HEK293 (cell line): ENCODE measurements around the gene IFT80.

Experiments used
- HOXA7 ChIP-seq: sonication (generic); formaldehyde crosslinking; IDR thresholded peaks from 2 replicates; pipeline ENCODE4 v1.8.1; 2022; ENCODE audit warnings: missing genetic modification reagents, borderline replicate concordance
- TCF7L2 ChIP-seq: IDR thresholded peaks from 2 replicates; pipeline ENCODE4 v1.6.1; 2011; ENCODE audit warnings: low read depth, mild to moderate bottlenecking, inconsistent platforms, low read length, moderate library complexity, borderline replicate concordance
- YY1 ChIP-seq: fragments of 450-650 bp; formaldehyde crosslinking; IDR thresholded peaks from 2 replicates; pipeline ENCODE4 v1.5.1; 2018; ENCODE audit warnings: missing biosample characterization, missing genetic modification characterization
- ZNF121 ChIP-seq: fragments of 450-650 bp; formaldehyde crosslinking; IDR thresholded peaks from 2 replicates; pipeline ENCODE4 v1.5.1; 2016; ENCODE audit warnings: missing biosample characterization, missing genetic modification characterization
- ZNF133 ChIP-seq: fragments of 450-650 bp; formaldehyde crosslinking; IDR thresholded peaks from 2 replicates; pipeline ENCODE4 v1.5.1; 2016; ENCODE audit warnings: missing biosample characterization, missing genetic modification characterization
- ZNF174 ChIP-seq: fragments of 450-650 bp; formaldehyde crosslinking; IDR thresholded peaks from 2 replicates; pipeline ENCODE4 v1.5.0; 2017; ENCODE audit warnings: missing biosample characterization, mild to moderate bottlenecking, missing genetic modification characterization
- ZNF433 ChIP-seq: fragments of 450-650 bp; formaldehyde crosslinking; IDR thresholded peaks from 2 replicates; pipeline ENCODE4 v1.5.1; 2016; ENCODE audit warnings: missing biosample characterization, missing genetic modification characterization, low read depth
- ZNF664 ChIP-seq: fragments of 450-650 bp; formaldehyde crosslinking; IDR thresholded peaks from 2 replicates; pipeline ENCODE4 v1.5.1; 2016; ENCODE audit warnings: missing biosample characterization, missing genetic modification characterization
- ZSCAN23 ChIP-seq: fragments of 450-650 bp; formaldehyde crosslinking; IDR thresholded peaks from 2 replicates; pipeline ENCODE4 v1.5.1; 2016; ENCODE audit warnings: missing biosample characterization, missing genetic modification characterization
- TF ChIP-seq, protein P1 (sequence below): fragments of 450-650 bp; formaldehyde crosslinking; IDR thresholded peaks from 2 replicates; pipeline ENCODE4 v1.5.1; 2016; ENCODE audit warnings: missing biosample characterization, missing genetic modification characterization
- TF ChIP-seq, protein P2 (sequence below): fragments of 450-650 bp; formaldehyde crosslinking; IDR thresholded peaks from 2 replicates; pipeline ENCODE4 v1.5.1; 2017; ENCODE audit warnings: missing biosample characterization, mild to moderate bottlenecking, missing genetic modification characterization, moderate library complexity
- TF ChIP-seq, protein P3 (sequence below): fragments of 450-650 bp; formaldehyde crosslinking; IDR thresholded peaks from 2 replicates; pipeline ENCODE4 v1.5.1; 2016; ENCODE audit warnings: missing biosample characterization, missing genetic modification characterization

DNA sequence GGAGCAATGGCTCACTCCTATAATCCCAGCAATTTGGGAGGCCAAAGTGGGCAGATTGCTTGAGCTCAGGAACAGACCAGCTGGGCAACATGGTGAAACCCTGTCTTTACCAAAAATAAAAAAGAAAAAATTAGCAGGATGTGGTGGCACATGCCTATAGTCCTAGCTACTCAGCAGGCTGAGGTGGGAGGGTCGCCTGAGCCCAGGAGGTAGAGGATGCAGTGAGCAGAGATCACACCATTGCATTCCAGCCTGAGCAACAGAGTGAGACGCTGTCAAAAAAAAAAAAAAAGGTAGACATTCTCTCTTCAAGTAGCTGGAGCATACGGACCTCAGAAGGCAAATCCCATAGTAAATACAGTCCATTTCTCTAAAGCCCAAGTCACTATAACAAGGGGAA, 180.9 kb downstream of the IFT80 start:
- TF ChIP-seq, protein P1, sequence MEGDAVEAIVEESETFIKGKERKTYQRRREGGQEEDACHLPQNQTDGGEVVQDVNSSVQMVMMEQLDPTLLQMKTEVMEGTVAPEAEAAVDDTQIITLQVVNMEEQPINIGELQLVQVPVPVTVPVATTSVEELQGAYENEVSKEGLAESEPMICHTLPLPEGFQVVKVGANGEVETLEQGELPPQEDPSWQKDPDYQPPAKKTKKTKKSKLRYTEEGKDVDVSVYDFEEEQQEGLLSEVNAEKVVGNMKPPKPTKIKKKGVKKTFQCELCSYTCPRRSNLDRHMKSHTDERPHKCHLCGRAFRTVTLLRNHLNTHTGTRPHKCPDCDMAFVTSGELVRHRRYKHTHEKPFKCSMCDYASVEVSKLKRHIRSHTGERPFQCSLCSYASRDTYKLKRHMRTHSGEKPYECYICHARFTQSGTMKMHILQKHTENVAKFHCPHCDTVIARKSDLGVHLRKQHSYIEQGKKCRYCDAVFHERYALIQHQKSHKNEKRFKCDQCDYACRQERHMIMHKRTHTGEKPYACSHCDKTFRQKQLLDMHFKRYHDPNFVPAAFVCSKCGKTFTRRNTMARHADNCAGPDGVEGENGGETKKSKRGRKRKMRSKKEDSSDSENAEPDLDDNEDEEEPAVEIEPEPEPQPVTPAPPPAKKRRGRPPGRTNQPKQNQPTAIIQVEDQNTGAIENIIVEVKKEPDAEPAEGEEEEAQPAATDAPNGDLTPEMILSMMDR (tag by site-specific recombination) = no peak
- no peak for TF ChIP-seq TCF7L2
- no peak for TF ChIP-seq YY1 (tag by site-specific recombination)
- TF ChIP-seq ZNF174 = no peak
- TF ChIP-seq ZNF121 = no peak
- TF ChIP-seq HOXA7 (CRISPR knock-in tag) = no peak
- no peak for TF ChIP-seq ZSCAN23
- TF ChIP-seq, protein P2, sequence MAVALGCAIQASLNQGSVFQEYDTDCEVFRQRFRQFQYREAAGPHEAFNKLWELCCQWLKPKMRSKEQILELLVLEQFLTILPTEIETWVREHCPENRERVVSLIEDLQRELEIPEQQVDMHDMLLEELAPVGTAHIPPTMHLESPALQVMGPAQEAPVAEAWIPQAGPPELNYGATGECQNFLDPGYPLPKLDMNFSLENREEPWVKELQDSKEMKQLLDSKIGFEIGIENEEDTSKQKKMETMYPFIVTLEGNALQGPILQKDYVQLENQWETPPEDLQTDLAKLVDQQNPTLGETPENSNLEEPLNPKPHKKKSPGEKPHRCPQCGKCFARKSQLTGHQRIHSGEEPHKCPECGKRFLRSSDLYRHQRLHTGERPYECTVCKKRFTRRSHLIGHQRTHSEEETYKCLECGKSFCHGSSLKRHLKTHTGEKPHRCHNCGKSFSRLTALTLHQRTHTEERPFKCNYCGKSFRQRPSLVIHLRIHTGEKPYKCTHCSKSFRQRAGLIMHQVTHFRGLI (tag by site-specific recombination) = no peak
- TF ChIP-seq, protein P3, sequence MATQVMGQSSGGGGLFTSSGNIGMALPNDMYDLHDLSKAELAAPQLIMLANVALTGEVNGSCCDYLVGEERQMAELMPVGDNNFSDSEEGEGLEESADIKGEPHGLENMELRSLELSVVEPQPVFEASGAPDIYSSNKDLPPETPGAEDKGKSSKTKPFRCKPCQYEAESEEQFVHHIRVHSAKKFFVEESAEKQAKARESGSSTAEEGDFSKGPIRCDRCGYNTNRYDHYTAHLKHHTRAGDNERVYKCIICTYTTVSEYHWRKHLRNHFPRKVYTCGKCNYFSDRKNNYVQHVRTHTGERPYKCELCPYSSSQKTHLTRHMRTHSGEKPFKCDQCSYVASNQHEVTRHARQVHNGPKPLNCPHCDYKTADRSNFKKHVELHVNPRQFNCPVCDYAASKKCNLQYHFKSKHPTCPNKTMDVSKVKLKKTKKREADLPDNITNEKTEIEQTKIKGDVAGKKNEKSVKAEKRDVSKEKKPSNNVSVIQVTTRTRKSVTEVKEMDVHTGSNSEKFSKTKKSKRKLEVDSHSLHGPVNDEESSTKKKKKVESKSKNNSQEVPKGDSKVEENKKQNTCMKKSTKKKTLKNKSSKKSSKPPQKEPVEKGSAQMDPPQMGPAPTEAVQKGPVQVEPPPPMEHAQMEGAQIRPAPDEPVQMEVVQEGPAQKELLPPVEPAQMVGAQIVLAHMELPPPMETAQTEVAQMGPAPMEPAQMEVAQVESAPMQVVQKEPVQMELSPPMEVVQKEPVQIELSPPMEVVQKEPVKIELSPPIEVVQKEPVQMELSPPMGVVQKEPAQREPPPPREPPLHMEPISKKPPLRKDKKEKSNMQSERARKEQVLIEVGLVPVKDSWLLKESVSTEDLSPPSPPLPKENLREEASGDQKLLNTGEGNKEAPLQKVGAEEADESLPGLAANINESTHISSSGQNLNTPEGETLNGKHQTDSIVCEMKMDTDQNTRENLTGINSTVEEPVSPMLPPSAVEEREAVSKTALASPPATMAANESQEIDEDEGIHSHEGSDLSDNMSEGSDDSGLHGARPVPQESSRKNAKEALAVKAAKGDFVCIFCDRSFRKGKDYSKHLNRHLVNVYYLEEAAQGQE (tag by site-specific recombination) = no peak
- no peak for TF ChIP-seq ZNF433 (tag by site-specific recombination)
- TF ChIP-seq ZNF133 (tag by site-specific recombination) = no peak
- TF ChIP-seq ZNF664 (tag by site-specific recombination) = no peak
